Muscle of leg (tissue), 11 donors: ENCODE data around the gene FOXE1. TPM values are rescaled to one million over a fixed set of nuclear protein-coding genes. Genes with fewer than 3 reads are reported as not detected.

Experiments used
- DNase-seq: peaks from one replicate; pipeline ENCODE4 v3.0.0; 2013
- H3K27ac ChIP-seq: one replicate; pipeline ENCODE4 v1.5.1; 2013; ENCODE audit warnings: mild to moderate bottlenecking, low read length, control low read depth
- H3K27me3 ChIP-seq: one replicate; pipeline ENCODE4 v1.6.1; 2013; ENCODE audit warnings: low read length; ENCODE audit not compliant: control insufficient read depth, insufficient read depth
- H3K36me3 ChIP-seq: one replicate; pipeline ENCODE4 v1.6.1; 2013; ENCODE audit warnings: low read length; ENCODE audit not compliant: control insufficient read depth, insufficient read depth
- H3K4me1 ChIP-seq: one replicate; pipeline ENCODE4 v1.6.1; 2013; ENCODE audit warnings: low read length; ENCODE audit not compliant: control insufficient read depth, insufficient read depth
- H3K4me3 ChIP-seq: one replicate; pipeline ENCODE4 v1.5.1; 2013; ENCODE audit warnings: low read length, control low read depth
- H3K9me3 ChIP-seq: replicated peaks from 2 replicates; pipeline ENCODE4 v1.6.1; 2013; ENCODE audit warnings: low read depth, low read length; ENCODE audit not compliant: control insufficient read depth
- WGBS: methylation state at CpG from one replicate; pipeline ENCODE4 v1.1.5; 2013; ENCODE audit warnings: missing lambda C conversion rate; ENCODE audit not compliant: insufficient coverage; 5-methylcytosine and 5-hydroxymethylcytosine counted together
- polyA plus RNA-seq, 8 donors: library from polyadenylated mRNA; unstranded; fragments of 120-200 nt; gene quantifications; one replicate each; pipeline versions ENCODE4 v1.2.1 to v1.2.3, GENCODE V29; 2013; ENCODE audit warnings: inconsistent platforms in 1 of 8, low replicate concordance in 1 of 8; ENCODE audit not compliant: insufficient read length in 8 of 8, insufficient read depth in 1 of 8
- total RNA-seq: library from RNA; stranded (reverse); fragments of 120-200 nt; gene quantifications from one replicate; pipeline ENCODE4 v1.2.4, GENCODE V29; 2013

Gene FOXE1
- total and polyA plus RNA-seq, 9 donors, result not detected

- no peak for DNase-seq
- Histone ChIP-seq H3K4me3 (no peak overlapping the region), H3K4me1 (no peaks in the 10 kb centered on the region), H3K9me3 (no peaks in the 10 kb centered on the region), H3K36me3 (peaks cover 28% of the 10 kb centered on the region), H3K27ac (no peak overlapping the region), H3K27me3 (no peaks in the 10 kb centered on the region)
- WGBS, result no CpG with 5 or more reads among the region's 2 CpGs
Measured at GRCh38 chr9:97905228-97905627, 52.2 kb downstream of the FOXE1 start.

Other genes with a start within 250 kb of the FOXE1 start
- gene TSTD2, start 219.9 kb upstream of the FOXE1 start, total RNA-seq, result 19.6 TPM
- gene TSTD2, start 219.9 kb upstream of the FOXE1 start, polyA plus RNA-seq, result 10 to 100 TPM; 17.6 to 30.4 (median 19.4) TPM
- gene NCBP1, start 219.4 kb upstream of the FOXE1 start, total RNA-seq, result 27.8 TPM
- gene NCBP1, start 219.4 kb upstream of the FOXE1 start, polyA plus RNA-seq, result 10 to 100 TPM; 28.4 to 43.4 (median 35.0) TPM
- gene XPA, start 155.9 kb upstream of the FOXE1 start, total RNA-seq, result 18.4 TPM
- gene XPA, start 155.9 kb upstream of the FOXE1 start, polyA plus RNA-seq, result 10 to 100 TPM; 18.2 to 22.9 (median 20.7) TPM
- 12.7 TPM for gene TRMO, start 69.3 kb downstream of the FOXE1 start, total RNA-seq
- gene TRMO, start 69.3 kb downstream of the FOXE1 start, polyA plus RNA-seq, result 10 to 100 TPM in 5 of 8 donors, 1 to 10 TPM in 3; 8.4 to 12.1 (median 10.5) TPM
- gene HEMGN, start 84.9 kb downstream of the FOXE1 start, total RNA-seq, result 6.7 TPM
- 1 to 10 TPM; 2.3 to 9.4 (median 5.8) TPM for gene HEMGN, start 84.9 kb downstream of the FOXE1 start, polyA plus RNA-seq
- 18.6 TPM for gene ANP32B, start 130.1 kb downstream of the FOXE1 start, total RNA-seq
- gene ANP32B, start 130.1 kb downstream of the FOXE1 start, polyA plus RNA-seq, result 100 to 1,000 TPM; 137 to 198 (median 161) TPM
- 46.3 TPM for gene NANS, start 203.5 kb downstream of the FOXE1 start, total RNA-seq
- 10 to 100 TPM; 30.4 to 42.0 (median 35.1) TPM for gene NANS, start 203.5 kb downstream of the FOXE1 start, polyA plus RNA-seq